ENCODE results near the gene UBA1.

DNA sequence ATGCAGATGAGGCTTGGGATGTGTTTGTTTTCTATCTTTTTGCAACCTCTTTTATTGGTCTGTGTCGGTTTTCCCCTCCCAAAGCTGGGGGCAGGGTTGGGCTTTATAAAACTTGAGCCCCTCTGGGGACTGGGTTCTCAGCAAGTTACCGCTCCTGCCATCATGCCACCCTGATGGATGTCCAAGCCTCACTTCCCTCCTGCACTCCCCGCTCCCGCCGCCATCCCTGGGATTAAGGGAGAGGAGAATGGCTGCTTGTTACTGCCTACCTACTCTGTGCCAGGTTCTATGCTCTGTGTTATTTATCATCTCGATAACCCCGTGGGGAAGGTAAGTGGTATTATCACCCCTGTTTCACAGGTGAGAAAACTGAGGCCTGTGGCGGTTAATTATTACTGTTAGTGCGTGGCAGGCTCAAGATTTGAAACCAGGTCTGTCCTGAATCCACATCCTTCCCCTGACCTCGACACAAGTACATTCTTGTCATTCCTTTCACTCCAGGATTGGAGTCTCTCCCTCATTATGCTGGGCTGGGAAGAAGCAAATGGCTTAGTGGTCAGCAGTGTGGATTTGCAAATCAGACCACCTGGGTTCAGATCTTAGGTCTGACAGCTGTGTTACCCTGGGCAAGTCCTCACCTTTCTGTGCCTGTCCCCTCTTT lies 4.5 kb downstream of the UBA1 start:
- TF ChIP-seq, protein P1, sequence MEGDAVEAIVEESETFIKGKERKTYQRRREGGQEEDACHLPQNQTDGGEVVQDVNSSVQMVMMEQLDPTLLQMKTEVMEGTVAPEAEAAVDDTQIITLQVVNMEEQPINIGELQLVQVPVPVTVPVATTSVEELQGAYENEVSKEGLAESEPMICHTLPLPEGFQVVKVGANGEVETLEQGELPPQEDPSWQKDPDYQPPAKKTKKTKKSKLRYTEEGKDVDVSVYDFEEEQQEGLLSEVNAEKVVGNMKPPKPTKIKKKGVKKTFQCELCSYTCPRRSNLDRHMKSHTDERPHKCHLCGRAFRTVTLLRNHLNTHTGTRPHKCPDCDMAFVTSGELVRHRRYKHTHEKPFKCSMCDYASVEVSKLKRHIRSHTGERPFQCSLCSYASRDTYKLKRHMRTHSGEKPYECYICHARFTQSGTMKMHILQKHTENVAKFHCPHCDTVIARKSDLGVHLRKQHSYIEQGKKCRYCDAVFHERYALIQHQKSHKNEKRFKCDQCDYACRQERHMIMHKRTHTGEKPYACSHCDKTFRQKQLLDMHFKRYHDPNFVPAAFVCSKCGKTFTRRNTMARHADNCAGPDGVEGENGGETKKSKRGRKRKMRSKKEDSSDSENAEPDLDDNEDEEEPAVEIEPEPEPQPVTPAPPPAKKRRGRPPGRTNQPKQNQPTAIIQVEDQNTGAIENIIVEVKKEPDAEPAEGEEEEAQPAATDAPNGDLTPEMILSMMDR (IDR thresholded peaks at IDR 0.05; ENCODE audit: extremely low read depth in 1 of 2, insufficient read depth in 1 of 2, low read depth in 1 of 2, low read length in 2 of 2): no peak
- TF ChIP-seq JUN (IDR thresholded peaks at IDR 0.05; ENCODE audit: borderline replicate concordance, insufficient read depth, insufficient read length, low read depth): no peak
- no peak for TF ChIP-seq GATA2 (IDR thresholded peaks at IDR 0.05; ENCODE audit: insufficient read depth, insufficient read length, low read depth, low read length)
- TF ChIP-seq EZH2 (IDR thresholded peaks at IDR 0.05; ENCODE audit: borderline replicate concordance, low read depth, low read length, severe bottlenecking): no peak
- no peak for TF ChIP-seq MYC (IDR thresholded peaks at IDR 0.05; ENCODE audit: low read depth, low read length)
- no peak for TF ChIP-seq POLR2AphosphoS5 (IDR thresholded peaks at IDR 0.05; ENCODE audit: insufficient read depth, low read depth, low read length)
- TF ChIP-seq POLR2A (IDR thresholded peaks at IDR 0.05; ENCODE audit: low read depth, low read length): no peak

All from endothelial cell of umbilical vein (primary cell).